Right ventricle myocardium inferior (tissue), 1 donor: ENCODE measurements around the gene DLG2. TPM values are rescaled to one million over a fixed set of nuclear protein-coding genes. Genes with fewer than 3 reads are reported as not detected.

Experiments used
- ATAC-seq: fragments of 200-7000 bp; cut with Tn5 transposase; one replicate; pipeline ENCODE4 v1.9.1; 2020; ENCODE audit warnings: mild to moderate bottlenecking, moderate library complexity
- DNase-seq: peaks from one replicate; pipeline ENCODE4 v3.0.0; 2021; ENCODE audit errors: missing footprints
- intact Hi-C: fragments of 100-400 bp; cut with DNase I; formaldehyde crosslinking; loops from one replicate; pipeline ENCODE4 v1.11.0; 2022
- total RNA-seq: library from RNA; stranded (reverse); fragmentation: NEBNext Ultra II Directional; extraction: Animal tissue kit (Norgen Biotek cat#: 25700); gene quantifications from one replicate; pipeline ENCODE4 v1.2.1, GENCODE V29; 2021
- donor health status: DM: no; HTN: yes; CAD: no; lungs with severe emphysema.

DLG2 gene
- total RNA-seq, 1 donor from 2014 or later = 5.7 TPM

DNA sequence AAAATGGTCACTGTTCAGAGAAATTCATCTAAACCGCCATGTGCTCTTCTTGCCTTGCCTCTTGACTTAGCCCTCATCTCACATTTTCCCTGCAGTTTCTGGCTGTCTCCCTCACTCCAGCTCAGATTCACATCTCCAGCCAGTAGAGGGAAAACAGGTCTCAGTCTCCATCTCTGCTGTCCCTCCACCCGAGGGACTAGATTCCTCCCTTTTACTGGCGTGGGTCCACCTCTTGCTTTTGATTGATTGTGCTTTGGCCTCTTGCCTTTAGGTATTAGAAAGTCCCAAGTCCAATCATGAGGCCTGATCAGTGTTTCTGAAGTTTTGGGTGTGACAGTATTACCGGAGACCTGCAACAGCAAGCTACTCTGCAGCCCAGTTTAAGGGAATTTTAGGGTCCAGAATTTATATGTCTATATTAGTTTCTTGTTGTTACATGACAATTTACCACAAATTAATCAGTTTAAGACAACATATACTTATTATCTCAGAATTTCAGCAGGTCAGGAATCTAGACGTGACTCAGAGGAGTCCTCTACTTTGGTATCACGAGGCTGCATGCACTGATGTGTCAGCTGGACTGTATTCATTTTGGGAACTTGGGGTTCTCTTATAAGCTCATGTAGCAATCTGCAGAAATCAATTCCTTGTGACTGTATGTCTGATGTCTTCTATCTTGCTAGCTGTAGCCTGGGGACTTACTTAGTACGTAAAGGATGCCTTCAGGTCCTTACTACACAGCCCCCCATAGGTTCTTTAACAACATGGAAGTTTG, 1535.7 kb downstream of the DLG2 start:
- DNase-seq (no peak), ATAC-seq (no peak)
- intact Hi-C loops = no loop called here

GRCh38 chr11:84089072-84090057, 1537.8 kb downstream of the DLG2 start:
- ATAC-seq (no peak), DNase-seq (no peak)
- intact Hi-C loops = no loop called here

DNA sequence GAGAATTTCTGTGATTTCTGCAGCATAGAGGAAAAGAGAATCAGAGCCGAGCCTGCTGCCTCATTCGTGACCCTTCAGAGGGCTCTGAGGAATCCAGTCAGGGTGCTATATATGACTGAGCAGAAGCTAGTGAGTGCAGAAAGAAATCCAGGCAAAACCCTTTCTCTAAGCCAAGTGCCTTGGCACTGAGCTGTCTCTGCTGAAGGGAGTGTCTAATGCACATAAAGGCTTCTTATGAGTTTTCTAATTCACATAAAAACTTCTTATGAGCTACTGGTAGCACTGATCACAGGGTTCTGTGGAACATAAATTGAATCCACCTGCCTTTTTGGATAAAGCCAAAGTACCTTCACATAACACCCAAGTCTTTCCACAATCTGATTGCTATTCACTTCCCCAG, 1555.3 kb downstream of the DLG2 start:
- ATAC-seq = no peak
- intact Hi-C loops = no loop called here
- DNase-seq = no peak

GRCh38 chr11:84069048-84069447, 1558.1 kb downstream of the DLG2 start:
- DNase-seq = no peak
- no peak for ATAC-seq
- intact Hi-C loops = no loop called here

DNA sequence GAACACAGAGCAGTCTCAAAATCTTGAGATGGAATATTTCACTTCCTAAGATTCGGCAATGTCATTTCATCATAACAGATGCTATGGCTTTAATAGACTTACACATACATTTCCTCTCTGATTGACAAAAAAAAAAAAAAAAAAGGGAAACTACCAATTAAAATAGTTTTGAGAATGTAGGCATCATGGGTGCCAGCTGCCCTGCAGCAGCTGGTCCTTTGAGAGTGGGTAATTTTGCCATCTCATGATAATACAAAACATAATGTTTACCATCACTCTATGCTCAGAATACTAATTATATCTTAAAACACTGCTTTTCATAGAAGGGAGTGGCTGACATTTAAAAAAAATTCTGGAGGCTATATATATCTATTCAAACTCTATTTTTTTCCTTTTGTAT, 1565.4 kb downstream of the DLG2 start:
- intact Hi-C loops = no loop called here
- ATAC-seq (no peak), DNase-seq (no peak)

DNA sequence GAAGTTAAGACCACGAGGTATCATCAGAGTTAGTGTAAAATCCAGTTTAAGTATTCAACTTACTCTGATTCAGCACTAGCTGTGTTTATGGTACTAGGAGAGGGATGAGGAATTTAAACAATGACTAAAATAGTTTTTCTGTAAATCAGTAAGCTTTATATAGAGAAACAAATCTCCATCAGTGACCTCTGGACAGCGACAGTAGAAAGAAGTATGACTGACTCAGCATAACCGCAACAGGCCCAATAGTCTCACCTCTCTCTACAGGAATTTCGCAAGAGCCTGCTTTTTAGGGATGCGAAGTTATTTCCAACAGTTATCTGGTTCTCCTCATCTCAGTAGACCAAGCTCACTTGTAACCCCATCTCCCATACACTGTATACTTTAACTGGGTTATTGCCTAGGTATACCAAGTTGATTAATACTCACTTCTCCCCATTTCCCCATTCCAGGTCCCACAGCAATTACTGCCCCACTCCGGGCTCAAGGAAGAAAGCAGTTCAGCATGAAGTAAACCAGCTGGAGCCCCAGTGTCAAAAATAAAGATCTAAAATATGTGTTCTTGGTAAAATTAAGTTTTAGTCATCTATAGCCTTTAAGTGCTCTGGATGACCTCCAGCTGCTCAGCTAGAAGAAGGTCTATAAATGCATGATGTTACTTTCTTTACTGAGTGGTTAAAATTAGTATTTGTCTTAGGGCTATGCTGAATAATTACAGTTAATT, 1570.3 kb downstream of the DLG2 start:
- DNase-seq (no peak), ATAC-seq (no peak)
- intact Hi-C loops = no loop called here

DNA sequence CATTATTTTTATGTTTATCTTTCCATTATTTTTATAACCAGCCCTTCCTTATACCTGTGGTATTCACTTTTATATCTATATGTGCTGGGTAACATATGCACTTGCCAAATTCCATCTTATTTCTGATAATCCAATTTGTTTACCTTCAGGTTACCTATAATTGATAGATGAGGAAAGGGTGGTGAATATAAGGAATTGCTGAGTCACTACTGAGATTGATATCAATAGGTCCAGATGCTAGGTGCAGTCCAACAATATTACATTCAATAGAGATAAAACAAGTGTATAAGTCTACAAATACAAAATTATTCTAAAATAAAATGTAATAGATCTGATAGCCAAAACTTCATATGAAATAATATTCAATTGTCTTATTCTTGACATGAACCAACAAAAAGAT, 1582.0 kb downstream of the DLG2 start:
- DNase-seq = no peak
- intact Hi-C loops = no loop called here
- no peak for ATAC-seq

GRCh38 chr11:84044706-84045105, 1582.4 kb downstream of the DLG2 start:
- no peak for DNase-seq
- no peak for ATAC-seq
- intact Hi-C loops = no loop called here

- intact Hi-C loops = no loop called here
- DNase-seq (no peak), ATAC-seq (no peak)
Measured at GRCh38 chr11:84036664-84037194, 1590.4 kb downstream of the DLG2 start.

GRCh38 chr11:84035645-84036044, 1591.5 kb downstream of the DLG2 start:
- no peak for DNase-seq
- ATAC-seq = no peak
- intact Hi-C loops = no loop called here

DNA sequence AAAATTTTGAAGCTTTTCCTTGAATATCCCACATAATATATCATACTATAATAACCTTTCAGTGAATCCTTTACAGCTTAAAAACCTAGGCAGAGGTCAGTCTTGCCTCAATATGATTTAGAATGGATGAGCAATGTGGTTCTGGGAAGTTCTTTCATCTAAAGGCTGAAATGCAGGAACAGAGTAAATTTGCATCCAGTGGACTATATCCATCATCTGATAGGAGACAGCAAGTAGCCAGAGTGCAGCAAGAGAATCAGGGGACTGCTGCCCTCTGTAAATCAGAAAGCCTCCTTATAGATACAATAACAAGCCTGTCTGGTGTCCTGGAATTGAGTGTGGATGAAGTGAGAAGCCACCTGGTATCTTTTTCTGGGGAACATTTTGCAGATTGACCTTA, 1592.7 kb downstream of the DLG2 start:
- DNase-seq = no peak
- intact Hi-C loops = no loop called here
- ATAC-seq = no peak

- intact Hi-C loops = no loop called here
- DNase-seq = no peak
- no peak for ATAC-seq
Measured at GRCh38 chr11:84024266-84024665, 1602.9 kb downstream of the DLG2 start.

- intact Hi-C loops = no loop called here
- ATAC-seq = no peak
Measured at GRCh38 chr11:84022695-84023094, 1604.4 kb downstream of the DLG2 start.

DNA sequence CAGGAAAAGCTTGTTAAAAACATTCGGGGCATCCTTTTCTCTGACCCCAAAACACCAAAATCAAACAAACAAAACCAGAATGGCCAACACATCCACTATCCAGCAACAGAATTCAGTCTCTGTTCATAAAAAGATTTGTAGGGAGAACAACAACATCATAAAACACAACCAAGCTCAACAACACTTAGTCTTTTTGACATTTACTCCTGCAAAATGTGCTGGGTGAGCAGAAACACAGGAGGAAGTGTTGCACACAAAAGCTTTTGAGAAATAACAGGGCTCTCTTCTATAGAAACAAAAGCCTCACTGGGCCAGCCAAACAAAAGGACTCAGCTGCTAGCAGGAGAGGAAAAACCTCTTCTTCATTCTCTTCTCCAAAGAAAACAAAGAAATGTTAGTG, 1604.9 kb downstream of the DLG2 start:
- no peak for ATAC-seq
- DNase-seq = no peak
- intact Hi-C loops = no loop called here

More at GRCh38 chr11:84022695-84023094, 1604.4 kb downstream of the DLG2 start:
- DNase-seq = no peak

DNA sequence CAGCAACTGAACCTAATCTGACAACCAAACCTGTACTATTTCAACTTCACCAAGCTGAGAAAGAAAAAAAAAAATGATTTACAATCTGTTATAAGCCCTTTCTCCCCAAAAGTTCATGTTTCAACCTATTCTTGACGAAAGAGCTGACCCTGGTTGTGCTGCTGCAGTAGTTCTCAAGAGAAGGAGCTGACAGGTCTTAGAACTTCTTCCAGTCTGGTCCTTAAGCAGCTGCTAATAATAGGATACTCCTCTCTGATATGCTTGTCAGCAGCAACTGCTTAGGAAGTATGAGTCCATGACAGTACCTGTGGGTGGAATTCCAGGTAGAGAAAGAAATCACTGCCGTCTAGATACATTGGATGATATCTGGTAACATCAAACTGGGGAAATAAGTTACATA, 1605.9 kb downstream of the DLG2 start:
- ATAC-seq (no peak), DNase-seq (no peak)
- intact Hi-C loops = no loop called here

DNA sequence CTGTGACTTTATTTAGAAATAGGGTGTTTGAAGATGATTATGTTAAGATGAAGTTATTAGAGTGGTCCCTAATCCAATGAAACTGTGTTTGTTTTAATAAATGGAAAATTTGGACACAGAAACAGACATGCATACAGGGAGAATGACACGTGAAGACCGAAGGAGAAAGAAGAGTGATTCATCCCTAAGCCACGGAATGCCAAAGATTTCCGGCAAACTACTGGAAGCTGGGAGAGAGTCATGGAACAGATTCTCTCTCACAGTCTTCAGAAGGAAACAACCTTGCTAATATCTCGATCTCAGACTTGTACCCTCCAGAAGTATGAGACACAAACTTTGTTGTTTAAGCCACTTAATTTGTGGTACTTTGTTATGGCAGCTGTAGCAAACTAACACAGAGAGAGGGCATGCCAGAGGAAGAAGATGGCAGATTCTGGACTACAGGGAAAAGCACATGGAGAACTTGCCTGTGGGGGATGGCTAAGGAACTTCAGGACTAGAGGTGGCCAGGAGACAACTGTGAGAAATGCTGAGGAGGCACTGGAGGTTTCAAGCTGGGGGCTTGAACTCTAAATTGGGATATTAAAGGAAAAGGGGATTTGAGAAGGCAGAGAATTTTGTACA, 1607.5 kb downstream of the DLG2 start:
- intact Hi-C loops = no loop called here
- DNase-seq (no peak), ATAC-seq (no peak)

DNA sequence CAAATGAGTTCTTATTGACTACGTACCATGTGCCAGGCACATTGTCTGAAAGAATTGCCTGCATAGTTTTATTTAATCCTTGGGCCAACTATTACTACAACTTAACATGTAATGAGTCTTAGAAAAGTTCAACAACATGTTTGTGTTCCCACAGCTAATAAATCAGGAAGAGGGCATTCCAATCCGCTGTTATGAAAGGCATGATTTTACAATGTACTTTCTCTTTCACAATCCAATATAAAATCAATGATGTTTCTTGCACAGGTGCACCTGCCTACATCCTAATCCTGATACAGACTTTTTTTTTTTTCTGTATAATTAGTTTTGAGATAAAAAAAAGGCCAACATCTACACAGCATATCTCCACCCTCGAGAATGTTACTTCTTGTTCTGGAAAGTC, 1612.6 kb downstream of the DLG2 start:
- DNase-seq = no peak
- no peak for ATAC-seq
- intact Hi-C loops = no loop called here

GRCh38 chr11:84012171-84012826, 1614.8 kb downstream of the DLG2 start:
- ATAC-seq (peak; percentile 76), DNase-seq (no peak)
- intact Hi-C loops = no loop called here
